NCI-H2081 (cell line): ENCODE data around the gene ZDHHC18.
"Not testable (repeated sequence)": the region's sequence is repeated elsewhere in the genome, so short reads cannot be mapped to it uniquely, and the experiment has no call there.

Experiments
- DNase-seq, 2 experiments: peaks; one replicate each; lab custom pipeline; 2025; lab: John Stamatoyannopoulos, UW

Gene ZDHHC18

DNA sequence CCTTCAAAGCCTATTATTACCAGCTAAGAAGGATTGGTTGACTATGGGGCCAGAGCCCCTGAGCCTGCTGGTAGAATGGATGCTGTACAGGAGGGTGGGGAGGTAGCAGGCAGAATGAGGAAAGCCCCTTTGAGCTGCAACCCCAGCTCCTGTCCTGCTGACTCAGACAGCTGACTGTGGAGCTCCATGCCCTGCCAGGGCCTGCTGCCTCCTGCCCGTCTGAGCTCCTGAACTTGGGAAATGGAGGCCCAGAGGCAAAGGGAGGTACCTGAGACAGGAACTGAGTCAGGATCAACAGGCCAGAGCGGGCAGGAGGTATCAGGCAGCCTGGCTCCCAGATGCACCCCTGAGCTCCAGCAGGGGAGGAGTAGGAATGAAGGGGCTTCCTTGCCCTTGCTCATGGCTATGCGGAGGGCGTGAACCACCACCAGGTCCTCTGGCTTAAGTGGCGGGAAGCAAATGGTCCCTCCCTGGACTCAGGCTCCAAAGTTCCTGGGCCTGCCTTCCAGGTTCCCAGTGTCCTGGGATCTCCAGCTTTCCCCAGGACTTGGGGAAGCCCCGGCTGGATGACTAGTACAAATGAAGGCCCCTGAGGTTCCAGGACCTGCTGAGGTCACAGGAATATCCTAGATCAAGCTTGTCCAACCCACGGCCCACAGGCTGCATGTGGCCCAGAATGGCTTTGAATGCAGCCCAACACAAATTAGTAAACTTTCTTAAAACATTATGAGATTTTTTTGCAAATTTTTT lies 32.6 kb downstream of the ZDHHC18 start:
- no peak for DNase-seq

- DNase-seq = no peak
Observed at GRCh38 chr1:26861286-26861701, 34.8 kb downstream of the ZDHHC18 start.

DNA sequence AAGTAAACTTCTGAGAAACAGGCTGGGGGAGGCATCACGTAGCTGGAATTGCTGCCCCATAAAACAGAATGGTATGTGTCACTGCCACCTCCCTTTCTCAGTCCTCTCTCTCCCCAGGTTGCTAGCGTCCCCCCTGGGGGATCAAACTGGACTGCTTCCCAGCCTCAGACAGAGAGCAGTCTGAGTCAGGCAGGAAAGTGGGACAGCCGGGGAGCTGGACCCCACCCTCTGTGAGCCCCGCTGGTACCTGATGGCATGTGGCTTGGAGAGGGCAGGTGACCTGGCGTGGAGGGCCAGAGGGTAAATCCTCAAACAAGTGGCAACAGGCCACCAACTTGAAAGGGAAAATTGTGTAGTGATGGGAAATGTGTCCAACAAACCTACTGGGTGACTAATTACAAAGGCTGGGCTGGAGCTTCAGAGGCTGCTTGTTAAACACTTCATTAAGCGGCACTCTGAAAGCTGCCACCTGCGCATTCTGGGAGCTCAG lies 35.4 kb downstream of the ZDHHC18 start:
- DNase-seq = peak in 1 of 2 experiments; percentile 59

- peak; percentile 84 to 91 for DNase-seq
Observed at GRCh38 chr1:26862781-26863684, 36.5 kb downstream of the ZDHHC18 start, which contains the start of gene SFN. Gene SFN (plus strand): TSS chr1:26863149. CDS start chr1:26863213, 64 bp downstream.

DNA sequence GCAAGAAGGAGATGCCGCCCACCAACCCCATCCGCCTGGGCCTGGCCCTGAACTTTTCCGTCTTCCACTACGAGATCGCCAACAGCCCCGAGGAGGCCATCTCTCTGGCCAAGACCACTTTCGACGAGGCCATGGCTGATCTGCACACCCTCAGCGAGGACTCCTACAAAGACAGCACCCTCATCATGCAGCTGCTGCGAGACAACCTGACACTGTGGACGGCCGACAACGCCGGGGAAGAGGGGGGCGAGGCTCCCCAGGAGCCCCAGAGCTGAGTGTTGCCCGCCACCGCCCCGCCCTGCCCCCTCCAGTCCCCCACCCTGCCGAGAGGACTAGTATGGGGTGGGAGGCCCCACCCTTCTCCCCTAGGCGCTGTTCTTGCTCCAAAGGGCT lies 37.2 kb downstream of the ZDHHC18 start:
- DNase-seq = no peak

DNA sequence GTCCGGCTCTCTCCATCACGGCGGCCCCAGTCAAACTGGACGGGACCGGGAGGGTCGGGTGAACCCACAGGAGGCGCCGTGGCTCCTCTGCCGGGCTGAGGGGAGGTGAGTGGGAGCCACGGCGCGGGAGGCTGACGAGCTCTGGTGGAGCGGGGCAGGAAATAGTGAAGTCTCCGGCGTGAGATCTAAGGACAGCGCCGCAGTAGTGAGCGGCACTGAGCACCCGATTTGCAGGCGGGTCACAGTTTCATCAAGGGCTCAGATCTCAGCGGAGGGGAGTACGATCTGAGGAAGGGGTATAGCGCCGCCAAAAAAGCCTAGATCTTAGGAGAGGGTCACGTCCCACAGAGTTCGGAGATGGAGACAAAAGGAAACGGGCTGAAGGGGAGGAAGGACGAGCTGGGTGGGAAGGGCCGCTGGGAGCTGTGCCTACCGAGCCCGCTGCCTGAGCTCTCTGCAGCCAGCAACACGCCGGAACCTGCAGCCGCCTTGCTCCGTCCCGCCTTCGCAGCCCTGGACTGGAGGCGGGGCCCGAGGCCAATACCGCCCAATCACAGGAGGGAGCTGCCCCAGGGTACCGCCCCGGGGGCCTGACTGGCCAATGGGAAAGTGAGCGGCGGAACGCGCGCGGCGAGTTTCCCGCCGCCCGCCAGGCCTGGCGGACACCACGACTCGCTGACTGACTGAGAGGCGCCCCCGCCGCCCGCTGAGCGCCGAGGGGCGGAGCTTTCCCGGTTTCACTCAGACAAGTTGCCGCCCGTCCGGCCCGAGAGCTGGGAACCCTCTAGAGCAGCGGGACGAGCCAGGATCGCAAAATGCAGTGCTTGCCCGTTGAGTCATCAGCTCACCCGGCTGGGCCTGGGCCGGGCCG lies 38.4 kb downstream of the ZDHHC18 start:
- DNase-seq = peak; percentile 89 to 96

GRCh38 chr1:26873097-26873496 lies 46.6 kb downstream of the ZDHHC18 start:
- DNase-seq = not testable (repeated sequence)

- no peak for DNase-seq
Observed at GRCh38 chr1:26874896-26875295, 48.4 kb downstream of the ZDHHC18 start.

- DNase-seq = no peak
Observed at GRCh38 chr1:26877326-26877725, 50.8 kb downstream of the ZDHHC18 start.

DNA sequence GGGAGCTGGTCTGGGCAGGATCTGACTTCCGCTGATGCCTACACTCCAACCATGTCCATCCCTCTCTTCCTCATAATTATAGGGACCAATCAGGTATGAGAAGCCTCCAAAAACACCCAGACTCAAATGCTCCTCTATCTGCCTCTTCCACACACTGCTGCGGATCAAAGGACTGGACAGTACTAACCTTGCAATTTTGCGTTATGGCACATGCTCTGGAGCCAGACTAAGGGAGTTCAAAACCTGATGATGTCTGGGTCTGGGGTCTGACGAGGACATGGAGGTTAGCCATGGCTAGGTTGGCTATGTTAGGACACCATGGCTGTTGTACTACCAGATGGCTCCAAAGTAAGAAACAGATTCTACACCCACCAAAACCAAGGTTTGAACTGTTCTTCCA lies 53.3 kb downstream of the ZDHHC18 start:
- no peak for DNase-seq

- DNase-seq = not testable (repeated sequence)
Observed at GRCh38 chr1:26881611-26882010, 55.1 kb downstream of the ZDHHC18 start.

DNA sequence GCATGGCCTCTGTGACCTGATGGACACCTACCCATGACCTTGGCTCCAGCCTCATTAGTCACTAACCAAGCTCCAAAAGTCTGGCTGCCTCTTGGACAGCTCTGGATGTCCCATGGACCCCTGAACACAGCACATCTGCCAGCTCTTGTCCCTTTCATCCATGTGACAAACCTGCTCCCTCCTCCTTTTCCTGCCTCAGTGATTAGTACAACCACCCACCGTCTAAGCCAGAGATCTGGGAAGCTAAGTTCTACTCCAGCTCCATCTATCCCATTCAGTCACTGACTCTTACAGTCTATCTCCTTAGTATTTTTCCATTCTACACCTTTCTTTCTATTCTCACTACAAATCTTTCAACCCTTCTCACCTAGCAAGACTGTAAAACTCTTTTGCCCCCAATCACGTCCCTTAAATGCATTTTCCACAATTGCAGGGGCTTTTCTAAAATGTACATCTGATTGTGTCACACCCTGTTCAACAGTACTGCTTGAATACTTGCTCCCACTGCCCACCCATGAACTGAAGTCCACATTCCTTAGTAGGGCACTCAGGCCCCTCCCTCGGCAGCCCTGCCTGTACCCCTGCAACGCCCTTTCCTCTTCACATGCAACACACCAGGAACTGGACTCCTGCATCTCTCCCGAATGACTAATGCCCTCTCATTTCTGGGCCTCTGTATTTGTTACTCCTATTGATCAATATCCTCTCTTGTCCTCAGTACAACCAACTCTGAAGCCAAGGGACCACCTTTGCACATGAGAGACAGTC lies 56.4 kb downstream of the ZDHHC18 start:
- DNase-seq = no peak

DNA sequence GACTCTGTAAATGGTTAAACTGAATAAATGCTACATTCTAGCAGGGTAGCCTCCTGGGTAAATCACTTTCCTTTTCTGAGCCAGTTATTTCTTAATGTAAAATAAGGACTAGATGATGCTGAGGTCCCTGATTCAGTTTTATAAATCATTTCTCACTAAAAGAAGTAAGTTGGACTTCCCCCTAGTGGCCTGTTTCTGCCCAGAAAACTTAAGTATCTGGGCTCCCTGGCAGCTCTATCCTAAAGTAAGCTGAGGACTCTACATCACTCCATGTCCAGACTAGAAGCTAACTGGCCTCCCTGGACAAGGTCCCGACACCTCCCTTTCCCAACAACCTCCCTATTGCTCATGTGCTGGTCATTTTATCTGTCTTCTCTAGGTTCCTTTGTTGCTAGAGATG lies 60.6 kb downstream of the ZDHHC18 start:
- no peak for DNase-seq

DNA sequence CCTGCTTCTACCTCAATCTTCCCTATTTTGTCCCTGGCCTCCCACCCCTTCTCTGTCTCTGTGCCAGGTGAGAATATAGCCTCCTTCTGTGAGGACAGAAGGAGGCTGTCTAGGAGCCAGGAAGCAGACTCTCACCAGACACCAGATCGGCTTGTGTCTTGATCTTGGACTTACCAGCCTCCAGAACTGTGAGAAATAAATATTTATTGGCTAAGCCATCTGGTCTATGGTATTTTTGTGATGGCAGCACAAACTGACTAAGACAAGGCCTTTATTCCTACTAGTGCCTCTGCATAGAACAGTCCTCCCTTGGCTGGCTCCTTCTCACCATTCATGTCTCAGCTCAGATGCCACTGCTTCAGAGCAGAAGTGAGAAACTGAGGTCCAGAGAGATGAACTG lies 61.7 kb downstream of the ZDHHC18 start:
- no peak for DNase-seq

GRCh38 chr1:26889551-26890466 lies 63.3 kb downstream of the ZDHHC18 start, which contains the start of gene GPN2:
Gene GPN2 (minus strand): TSS chr1:26890283. CDS start chr1:26890096, 187 bp downstream.
- DNase-seq = peak; percentile 53 to 68

GRCh38 chr1:26890467-26890796 lies 63.9 kb downstream of the ZDHHC18 start:
- DNase-seq = no peak

GRCh38 chr1:26894263-26894662 lies 67.8 kb downstream of the ZDHHC18 start:
- no peak for DNase-seq

- no peak for DNase-seq
Observed at GRCh38 chr1:26897351-26897750, 70.9 kb downstream of the ZDHHC18 start.

DNA sequence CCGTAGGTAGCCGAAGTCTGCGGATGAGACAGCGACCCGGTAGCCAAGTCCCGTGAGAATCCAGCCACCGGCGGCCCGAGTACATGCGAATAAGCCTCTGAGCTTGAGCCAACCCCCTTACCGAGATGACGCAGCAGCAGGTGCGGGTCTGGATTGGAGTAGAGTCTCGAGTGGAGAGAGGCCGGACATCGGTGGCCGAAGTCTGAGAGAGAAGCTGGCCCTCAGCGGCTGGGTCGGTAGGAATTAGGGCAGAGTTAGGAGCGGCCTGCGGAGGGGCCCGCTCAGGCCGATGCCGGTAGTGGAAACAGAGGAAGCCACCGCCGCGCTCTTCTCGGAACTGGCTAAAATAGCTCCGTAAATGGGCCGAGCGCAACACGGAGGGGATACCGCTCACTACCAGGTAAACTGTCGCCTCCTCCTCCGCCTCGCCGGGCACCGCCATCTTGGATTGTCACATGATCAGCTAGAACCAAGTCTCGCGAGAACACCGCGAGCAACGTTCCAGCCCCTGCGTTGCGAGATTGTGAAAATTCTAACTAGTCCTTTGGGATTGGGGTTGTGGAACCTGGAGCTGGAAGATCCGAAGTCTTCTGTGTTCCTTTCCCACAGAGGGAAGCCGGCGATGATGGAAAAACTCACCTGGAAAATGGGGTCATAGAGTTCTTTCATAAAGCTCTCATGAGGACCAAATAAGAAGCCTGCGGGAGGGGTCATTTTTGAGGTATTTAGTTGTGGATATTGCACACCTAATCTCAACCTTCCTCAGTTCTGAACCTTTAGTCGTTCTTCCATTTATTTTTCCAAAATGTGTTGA lies 73.7 kb downstream of the ZDHHC18 start, which contains the start of gene GPATCH3:
Gene GPATCH3, minus strand, starts transcription at position 467 of the 814 bp plus-strand sequence. Its CDS starts 25 bp downstream, at position 442.
- peak; percentile 86 to 91 for DNase-seq
